ENCODE measurements around the gene TP63.

The TP63 gene

DNA sequence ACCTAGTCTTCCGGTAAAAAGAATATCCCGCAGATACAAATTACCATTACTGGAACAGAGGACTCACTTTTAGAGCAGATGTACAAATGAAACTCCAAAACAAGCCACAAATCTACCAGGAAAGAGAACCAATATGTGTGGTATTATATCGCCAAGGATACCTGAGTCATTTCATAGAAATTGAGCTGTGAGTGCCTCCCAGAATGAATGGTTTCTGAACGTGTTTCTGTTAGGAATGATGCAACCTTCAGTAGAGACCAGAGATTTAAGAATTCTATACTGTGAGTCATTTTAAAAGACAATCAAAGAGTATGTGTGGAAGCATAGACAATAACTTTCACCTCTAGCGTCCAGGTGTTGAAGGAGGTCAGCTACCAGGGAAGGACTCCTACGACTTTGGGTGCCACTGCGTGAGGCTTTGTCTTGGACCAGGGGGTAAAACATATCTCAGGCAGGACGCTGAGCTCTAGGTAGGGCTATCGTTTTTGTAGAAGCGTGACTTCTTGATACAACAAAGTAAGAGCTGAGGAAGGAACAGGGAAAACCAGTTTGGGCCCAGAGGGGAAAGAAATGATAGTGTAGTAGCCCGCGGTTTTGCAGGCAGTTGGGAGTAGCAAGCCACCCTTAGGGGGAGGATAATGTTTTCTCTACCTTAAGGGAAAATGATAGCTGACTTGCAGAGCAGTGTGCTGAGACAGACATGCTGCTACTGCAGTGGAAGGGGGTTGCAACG lies 210.4 kb downstream of the TP63 start:
- Histone ChIP-seq H3K9ac (ENCODE audit: low read depth, low read length) (no peak overlapping the region), H3K27ac (ENCODE audit: low read depth, low read length) (no peak overlapping the region), H3K9me3 (ENCODE audit: control insufficient read depth, insufficient read depth, low read length) (no peaks in the 10 kb centered on the region), H3K4me3 (ENCODE audit: low read depth, low read length) (no peak overlapping the region), H3K4me1 (ENCODE audit: control insufficient read depth, insufficient read depth, low read length) (no peaks in the 10 kb centered on the region), H3K27me3 (ENCODE audit: control insufficient read depth, insufficient read depth, low read length) (no peaks in the 10 kb centered on the region), H3K36me3 (ENCODE audit: control insufficient read depth, insufficient read depth, low read length) (no peaks in the 10 kb centered on the region)

DNA sequence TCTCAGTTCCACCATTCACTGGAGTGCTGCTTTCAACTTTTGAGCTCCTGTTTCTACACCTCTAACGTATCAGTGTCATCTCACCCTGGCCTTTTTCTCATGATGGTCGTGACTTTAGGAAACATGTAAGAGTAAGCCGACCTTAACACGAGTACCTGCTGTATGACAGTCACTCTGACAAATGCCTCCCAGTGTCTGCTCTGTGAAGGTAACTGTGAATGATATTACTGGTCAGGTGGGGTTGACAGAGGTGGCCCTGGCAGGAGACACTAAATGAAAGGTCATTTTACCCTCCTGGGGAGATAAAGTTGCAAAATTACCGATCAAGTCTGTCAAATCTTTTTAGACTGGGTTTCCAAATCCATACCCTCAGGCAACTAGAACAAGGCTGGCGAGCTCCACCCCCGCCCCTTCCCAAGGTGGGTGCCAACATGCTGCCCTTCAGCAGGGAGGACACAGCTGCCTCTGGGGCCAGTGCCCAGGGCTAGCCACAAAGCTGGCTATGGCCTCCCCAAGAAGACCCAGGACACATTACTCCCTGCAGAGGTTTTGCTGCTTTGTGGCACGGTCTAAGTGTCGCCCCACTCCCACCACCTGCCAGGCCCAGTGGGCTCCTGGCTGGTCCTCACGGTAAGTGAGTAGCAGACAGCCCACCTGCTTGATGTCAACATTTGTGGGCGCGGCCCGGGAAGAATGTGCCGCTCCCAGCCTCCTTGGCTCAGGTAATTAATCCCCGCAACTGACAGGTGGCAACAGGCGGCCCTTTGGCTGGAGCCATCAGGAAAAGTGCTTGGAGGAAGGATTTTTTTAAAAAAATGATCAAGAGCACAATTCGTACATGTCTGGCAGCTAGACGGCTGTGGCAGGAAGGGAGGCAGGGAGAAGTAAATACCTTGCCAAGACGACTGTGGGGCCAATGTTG lies 211.8 kb downstream of the TP63 start:
- no peaks in the 10 kb centered on the region for H3K9me3 ChIP-seq (ENCODE audit: control insufficient read depth, insufficient read depth, low read length)
- H3K36me3 ChIP-seq (ENCODE audit: control insufficient read depth, insufficient read depth, low read length) = no peaks in the 10 kb centered on the region
- H3K27me3 ChIP-seq (ENCODE audit: control insufficient read depth, insufficient read depth, low read length) = no peaks in the 10 kb centered on the region
- H3K9ac ChIP-seq (ENCODE audit: low read depth, low read length) = no peak overlapping the region
- H3K4me1 ChIP-seq (ENCODE audit: control insufficient read depth, insufficient read depth, low read length) = no peaks in the 10 kb centered on the region
- no peak overlapping the region for H3K27ac ChIP-seq (ENCODE audit: low read depth, low read length)
- no peak overlapping the region for H3K4me3 ChIP-seq (ENCODE audit: low read depth, low read length)

DNA sequence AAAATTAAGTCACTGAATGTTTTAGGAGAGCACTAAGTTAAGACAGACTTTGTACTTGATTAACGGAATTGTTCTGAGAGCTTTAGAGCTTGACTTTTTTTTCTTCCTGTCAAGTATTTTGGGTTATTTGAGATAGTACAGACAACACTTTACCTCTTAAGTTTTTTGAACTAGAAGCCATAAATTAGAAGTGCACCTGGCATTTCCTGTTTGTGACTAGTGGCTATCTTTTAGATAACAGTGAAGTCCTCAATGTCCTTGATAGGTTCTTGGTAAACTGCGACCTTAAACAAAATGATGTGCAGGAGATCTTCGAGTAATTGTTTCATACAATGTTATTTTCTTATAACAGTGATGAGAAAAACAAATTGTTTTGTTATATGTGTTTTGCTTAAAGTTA lies 213.9 kb downstream of the TP63 start:
- Histone ChIP-seq H3K9ac (ENCODE audit: low read depth, low read length) (no peak overlapping the region), H3K4me3 (ENCODE audit: low read depth, low read length) (no peak overlapping the region), H3K9me3 (ENCODE audit: control insufficient read depth, insufficient read depth, low read length) (no peaks in the 10 kb centered on the region), H3K36me3 (ENCODE audit: control insufficient read depth, insufficient read depth, low read length) (no peaks in the 10 kb centered on the region), H3K27ac (ENCODE audit: low read depth, low read length) (no peak overlapping the region), H3K4me1 (ENCODE audit: control insufficient read depth, insufficient read depth, low read length) (no peaks in the 10 kb centered on the region), H3K27me3 (ENCODE audit: control insufficient read depth, insufficient read depth, low read length) (no peaks in the 10 kb centered on the region)

DNA sequence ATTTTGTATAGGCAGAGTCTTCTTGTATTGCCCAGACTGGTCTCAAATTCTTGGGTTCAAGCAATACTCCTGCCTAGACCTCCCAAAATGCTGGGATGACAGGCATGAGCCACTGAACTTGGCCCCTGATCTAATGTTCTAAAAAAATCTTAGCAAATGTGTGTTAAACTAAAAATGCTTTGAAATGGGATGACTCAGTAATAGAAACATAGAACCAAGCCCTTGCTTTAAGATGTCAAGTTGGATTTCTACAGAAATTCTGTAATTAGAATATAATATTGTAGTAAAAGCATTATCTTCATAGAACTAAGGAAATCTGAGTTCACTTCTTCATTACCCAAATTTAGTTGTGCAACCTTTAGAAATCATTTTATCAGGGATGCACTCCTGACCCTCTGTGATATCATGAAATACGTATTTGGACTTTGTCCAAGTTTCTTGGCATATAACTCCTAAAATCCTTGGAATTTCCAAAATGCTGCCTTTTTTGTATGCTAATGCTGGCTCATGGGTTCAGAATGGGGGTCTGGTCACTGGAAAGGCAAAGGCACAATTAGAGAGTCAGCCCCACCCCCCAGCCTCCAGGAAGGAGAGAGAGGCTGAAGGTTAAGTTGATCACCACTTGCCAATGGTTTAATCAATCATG lies 217.3 kb downstream of the TP63 start:
- Histone ChIP-seq H3K9ac (ENCODE audit: low read depth, low read length) (no peak overlapping the region), H3K27me3 (ENCODE audit: control insufficient read depth, insufficient read depth, low read length) (no peaks in the 10 kb centered on the region), H3K36me3 (ENCODE audit: control insufficient read depth, insufficient read depth, low read length) (no peaks in the 10 kb centered on the region), H3K9me3 (ENCODE audit: control insufficient read depth, insufficient read depth, low read length) (no peaks in the 10 kb centered on the region), H3K27ac (ENCODE audit: low read depth, low read length) (no peak overlapping the region), H3K4me1 (ENCODE audit: control insufficient read depth, insufficient read depth, low read length) (peaks cover 6% of the 10 kb centered on the region), H3K4me3 (ENCODE audit: low read depth, low read length) (no peak overlapping the region)

DNA sequence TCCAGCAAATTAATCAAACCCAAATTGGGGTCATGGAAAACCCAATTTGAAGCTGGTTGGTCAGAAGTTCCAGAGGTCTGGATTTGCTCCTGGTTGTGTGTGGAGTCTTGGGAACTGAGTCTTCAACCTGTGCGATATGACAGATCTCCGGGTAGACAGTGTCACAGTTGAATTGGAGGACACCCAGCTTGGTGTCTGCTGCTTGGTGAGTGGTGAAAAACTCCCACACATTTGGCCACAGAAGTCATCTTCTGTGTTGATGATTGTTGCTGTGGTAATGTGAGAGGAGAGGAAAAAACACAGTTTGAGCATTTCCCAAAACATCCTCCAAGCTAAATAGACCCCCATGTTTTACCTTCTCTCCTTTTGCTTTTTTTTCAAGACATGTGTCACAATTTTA lies 218.1 kb downstream of the TP63 start:
- Histone ChIP-seq H3K9ac (ENCODE audit: low read depth, low read length) (no peak overlapping the region), H3K27me3 (ENCODE audit: control insufficient read depth, insufficient read depth, low read length) (no peaks in the 10 kb centered on the region), H3K27ac (ENCODE audit: low read depth, low read length) (no peak overlapping the region), H3K36me3 (ENCODE audit: control insufficient read depth, insufficient read depth, low read length) (no peaks in the 10 kb centered on the region), H3K4me1 (ENCODE audit: control insufficient read depth, insufficient read depth, low read length) (peaks cover 6% of the 10 kb centered on the region), H3K4me3 (ENCODE audit: low read depth, low read length) (no peak overlapping the region), H3K9me3 (ENCODE audit: control insufficient read depth, insufficient read depth, low read length) (no peaks in the 10 kb centered on the region)

DNA sequence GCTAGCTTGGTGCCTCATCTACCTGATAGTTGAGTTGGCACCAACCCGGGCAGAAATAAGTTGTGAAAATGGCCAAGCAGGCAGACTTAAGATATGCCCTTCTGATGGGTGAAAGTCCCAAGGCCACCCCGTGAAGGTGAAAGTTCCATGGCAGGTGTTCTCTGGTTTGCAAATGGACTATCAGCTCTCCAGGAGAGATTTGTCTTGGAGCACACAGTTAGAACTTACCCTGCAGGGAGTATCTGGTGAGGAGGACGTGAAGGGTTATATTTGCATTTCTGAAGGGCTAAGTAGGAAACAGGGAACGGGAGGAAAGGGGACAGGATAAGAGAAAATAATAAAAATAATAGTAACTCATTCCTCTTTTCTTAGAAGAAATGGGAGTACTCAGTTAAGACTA lies 220.5 kb downstream of the TP63 start:
- Histone ChIP-seq H3K9me3 (ENCODE audit: control insufficient read depth, insufficient read depth, low read length) (no peaks in the 10 kb centered on the region), H3K36me3 (ENCODE audit: control insufficient read depth, insufficient read depth, low read length) (no peaks in the 10 kb centered on the region), H3K27ac (ENCODE audit: low read depth, low read length) (no peak overlapping the region), H3K4me3 (ENCODE audit: low read depth, low read length) (no peak overlapping the region), H3K4me1 (ENCODE audit: control insufficient read depth, insufficient read depth, low read length) (peaks cover 6% of the 10 kb centered on the region), H3K9ac (ENCODE audit: low read depth, low read length) (no peak overlapping the region), H3K27me3 (ENCODE audit: control insufficient read depth, insufficient read depth, low read length) (no peaks in the 10 kb centered on the region)

DNA sequence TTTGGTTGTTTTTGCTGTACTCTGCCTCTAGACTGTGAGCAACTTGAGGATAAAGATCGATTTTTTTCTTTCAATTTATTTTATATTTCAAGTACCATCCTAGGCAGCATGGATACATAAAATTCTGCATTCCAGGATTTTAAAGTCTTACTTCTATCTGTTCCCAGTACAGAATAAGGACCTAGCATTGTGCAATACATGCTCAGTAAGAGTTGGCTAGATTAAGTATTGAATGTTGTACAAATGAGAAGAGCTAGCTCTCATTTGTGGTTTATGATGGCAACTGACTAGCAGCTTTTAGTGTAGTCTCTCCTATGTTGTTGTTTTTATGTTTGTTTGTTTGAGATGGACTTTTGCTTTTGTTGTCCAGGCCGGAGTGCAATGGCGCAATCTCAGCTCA lies 222.7 kb downstream of the TP63 start:
- Histone ChIP-seq H3K4me3 (ENCODE audit: low read depth, low read length) (no peak overlapping the region), H3K27me3 (ENCODE audit: control insufficient read depth, insufficient read depth, low read length) (no peaks in the 10 kb centered on the region), H3K9ac (ENCODE audit: low read depth, low read length) (no peak overlapping the region), H3K9me3 (ENCODE audit: control insufficient read depth, insufficient read depth, low read length) (no peaks in the 10 kb centered on the region), H3K27ac (ENCODE audit: low read depth, low read length) (no peak overlapping the region), H3K36me3 (ENCODE audit: control insufficient read depth, insufficient read depth, low read length) (no peaks in the 10 kb centered on the region), H3K4me1 (ENCODE audit: control insufficient read depth, insufficient read depth, low read length) (peaks cover 6% of the 10 kb centered on the region)

DNA sequence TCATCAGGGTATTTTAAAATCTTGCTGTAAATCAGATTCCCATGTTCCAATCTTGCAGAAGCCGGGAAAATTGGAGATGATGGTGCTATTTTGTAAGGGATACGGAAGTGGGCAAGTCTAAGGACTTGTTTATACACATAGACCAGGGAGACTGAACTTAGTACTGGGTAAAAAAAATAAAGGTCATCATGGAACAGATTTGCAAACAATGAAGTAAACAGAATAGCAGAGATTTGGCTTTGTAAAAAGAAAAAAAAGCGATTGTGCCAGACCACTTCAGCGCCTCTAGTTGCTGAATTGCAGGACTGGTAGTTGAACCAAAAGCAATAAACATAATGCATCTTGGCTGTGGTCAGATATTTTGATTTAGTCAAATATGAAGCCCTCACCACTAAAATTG lies 229.1 kb downstream of the TP63 start:
- Histone ChIP-seq H3K4me1 (ENCODE audit: control insufficient read depth, insufficient read depth, low read length) (no peaks in the 10 kb centered on the region), H3K4me3 (ENCODE audit: low read depth, low read length) (no peak overlapping the region), H3K36me3 (ENCODE audit: control insufficient read depth, insufficient read depth, low read length) (no peaks in the 10 kb centered on the region), H3K27me3 (ENCODE audit: control insufficient read depth, insufficient read depth, low read length) (no peaks in the 10 kb centered on the region), H3K9me3 (ENCODE audit: control insufficient read depth, insufficient read depth, low read length) (no peaks in the 10 kb centered on the region), H3K27ac (ENCODE audit: low read depth, low read length) (no peak overlapping the region), H3K9ac (ENCODE audit: low read depth, low read length) (no peak overlapping the region)

DNA sequence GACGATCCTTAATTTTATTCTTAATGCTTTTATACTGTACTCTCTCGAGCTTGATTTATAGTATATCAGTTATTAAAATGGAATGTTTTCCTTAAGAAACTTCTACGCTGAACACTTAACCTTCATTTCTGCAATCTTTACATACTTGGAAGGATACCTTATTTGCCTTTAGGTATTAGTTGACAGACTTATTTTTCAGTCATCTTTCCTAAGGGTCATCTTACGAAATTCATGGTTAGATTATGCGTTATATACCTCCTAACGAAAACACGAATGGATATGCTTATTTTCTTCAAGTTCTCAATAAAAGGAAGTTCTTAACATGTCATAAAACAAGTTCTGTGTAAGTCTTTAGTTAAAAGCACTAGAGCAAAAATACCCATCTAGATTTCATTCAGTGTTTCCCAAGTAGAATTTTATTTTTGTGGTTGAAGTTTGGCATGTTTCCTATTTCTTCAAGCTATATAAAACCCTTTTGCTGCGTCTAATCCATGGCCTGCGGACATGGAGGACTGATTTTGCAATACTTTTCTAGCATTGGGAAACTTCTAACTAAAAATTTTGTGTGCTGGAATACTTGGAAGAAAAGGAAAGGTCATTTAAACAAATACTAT lies 231.3 kb downstream of the TP63 start:
- Histone ChIP-seq H3K36me3 (ENCODE audit: control insufficient read depth, insufficient read depth, low read length) (no peaks in the 10 kb centered on the region), H3K9me3 (ENCODE audit: control insufficient read depth, insufficient read depth, low read length) (no peaks in the 10 kb centered on the region), H3K27me3 (ENCODE audit: control insufficient read depth, insufficient read depth, low read length) (no peaks in the 10 kb centered on the region), H3K27ac (ENCODE audit: low read depth, low read length) (no peak overlapping the region), H3K4me3 (ENCODE audit: low read depth, low read length) (no peak overlapping the region), H3K4me1 (ENCODE audit: control insufficient read depth, insufficient read depth, low read length) (no peaks in the 10 kb centered on the region), H3K9ac (ENCODE audit: low read depth, low read length) (no peak overlapping the region)

DNA sequence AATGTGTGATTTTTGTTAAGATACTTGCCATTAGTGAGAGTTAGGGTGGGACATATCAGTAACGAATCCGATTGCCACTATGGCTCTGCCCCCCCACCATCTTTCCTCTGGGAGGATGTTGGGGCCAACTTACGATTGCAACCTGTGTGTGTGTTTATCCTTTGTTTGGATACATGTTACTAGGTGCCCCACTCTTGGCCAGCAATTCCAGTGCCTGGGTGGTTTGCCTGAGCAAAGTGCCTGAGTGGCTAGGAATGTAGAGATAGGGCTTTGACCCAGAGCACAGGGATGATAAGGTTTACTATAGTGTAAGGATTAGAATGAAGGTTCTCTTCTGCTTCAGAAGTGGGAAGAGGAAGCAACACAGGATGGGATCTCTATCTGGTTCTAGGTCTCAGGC lies 231.8 kb downstream of the TP63 start:
- no peak overlapping the region for H3K4me3 ChIP-seq (ENCODE audit: low read depth, low read length)
- H3K4me1 ChIP-seq (ENCODE audit: control insufficient read depth, insufficient read depth, low read length) = no peaks in the 10 kb centered on the region
- H3K9me3 ChIP-seq (ENCODE audit: control insufficient read depth, insufficient read depth, low read length) = no peaks in the 10 kb centered on the region
- H3K9ac ChIP-seq (ENCODE audit: low read depth, low read length) = no peak overlapping the region
- H3K27ac ChIP-seq (ENCODE audit: low read depth, low read length) = no peak overlapping the region
- no peaks in the 10 kb centered on the region for H3K27me3 ChIP-seq (ENCODE audit: control insufficient read depth, insufficient read depth, low read length)
- H3K36me3 ChIP-seq (ENCODE audit: control insufficient read depth, insufficient read depth, low read length) = no peaks in the 10 kb centered on the region
